ENCODE data around the gene SH3GLB1. TPM values are rescaled to one million over a fixed set of nuclear protein-coding genes. Genes with fewer than 3 reads are reported as not detected.
"Not testable (repeated sequence)": the region's sequence is repeated elsewhere in the genome, so short reads cannot be mapped to it uniquely, and the experiment has no call there.

The SH3GLB1 gene
- total and polyA plus RNA-seq, 2 of the 13 experiments (the other 11 are each of a cell fraction or from before 2014, with no cell fraction given) = 26.0 to 41.5 TPM

- TF ChIP-seq, protein P1, sequence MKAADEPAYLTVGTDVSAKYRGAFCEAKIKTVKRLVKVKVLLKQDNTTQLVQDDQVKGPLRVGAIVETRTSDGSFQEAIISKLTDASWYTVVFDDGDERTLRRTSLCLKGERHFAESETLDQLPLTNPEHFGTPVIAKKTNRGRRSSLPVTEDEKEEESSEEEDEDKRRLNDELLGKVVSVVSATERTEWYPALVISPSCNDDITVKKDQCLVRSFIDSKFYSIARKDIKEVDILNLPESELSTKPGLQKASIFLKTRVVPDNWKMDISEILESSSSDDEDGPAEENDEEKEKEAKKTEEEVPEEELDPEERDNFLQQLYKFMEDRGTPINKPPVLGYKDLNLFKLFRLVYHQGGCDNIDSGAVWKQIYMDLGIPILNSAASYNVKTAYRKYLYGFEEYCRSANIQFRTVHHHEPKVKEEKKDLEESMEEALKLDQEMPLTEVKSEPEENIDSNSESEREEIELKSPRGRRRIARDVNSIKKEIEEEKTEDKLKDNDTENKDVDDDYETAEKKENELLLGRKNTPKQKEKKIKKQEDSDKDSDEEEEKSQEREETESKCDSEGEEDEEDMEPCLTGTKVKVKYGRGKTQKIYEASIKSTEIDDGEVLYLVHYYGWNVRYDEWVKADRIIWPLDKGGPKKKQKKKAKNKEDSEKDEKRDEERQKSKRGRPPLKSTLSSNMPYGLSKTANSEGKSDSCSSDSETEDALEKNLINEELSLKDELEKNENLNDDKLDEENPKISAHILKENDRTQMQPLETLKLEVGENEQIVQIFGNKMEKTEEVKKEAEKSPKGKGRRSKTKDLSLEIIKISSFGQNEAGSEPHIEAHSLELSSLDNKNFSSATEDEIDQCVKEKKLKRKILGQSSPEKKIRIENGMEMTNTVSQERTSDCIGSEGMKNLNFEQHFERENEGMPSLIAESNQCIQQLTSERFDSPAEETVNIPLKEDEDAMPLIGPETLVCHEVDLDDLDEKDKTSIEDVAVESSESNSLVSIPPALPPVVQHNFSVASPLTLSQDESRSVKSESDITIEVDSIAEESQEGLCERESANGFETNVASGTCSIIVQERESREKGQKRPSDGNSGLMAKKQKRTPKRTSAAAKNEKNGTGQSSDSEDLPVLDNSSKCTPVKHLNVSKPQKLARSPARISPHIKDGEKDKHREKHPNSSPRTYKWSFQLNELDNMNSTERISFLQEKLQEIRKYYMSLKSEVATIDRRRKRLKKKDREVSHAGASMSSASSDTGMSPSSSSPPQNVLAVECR (CRISPR knock-in tag; IDR thresholded peaks at IDR 0.05; ENCODE audit: borderline replicate concordance) = no peak
- TF ChIP-seq FLYWCH1 (CRISPR knock-in tag; IDR thresholded peaks at IDR 0.05) (no peak), DPF2 (CRISPR knock-in tag; IDR thresholded peaks at IDR 0.05; ENCODE audit: borderline replicate concordance, low read depth) (no peak), ZNF776 (CRISPR knock-in tag; IDR thresholded peaks at IDR 0.05) (no peak), NAIF1 (CRISPR knock-in tag; IDR thresholded peaks at IDR 0.05; ENCODE audit: borderline replicate concordance) (no peak)
These were observed 5.2 kb upstream of the SH3GLB1 start (continued) for GRCh38 chr1:86699186-86699585.

DNA sequence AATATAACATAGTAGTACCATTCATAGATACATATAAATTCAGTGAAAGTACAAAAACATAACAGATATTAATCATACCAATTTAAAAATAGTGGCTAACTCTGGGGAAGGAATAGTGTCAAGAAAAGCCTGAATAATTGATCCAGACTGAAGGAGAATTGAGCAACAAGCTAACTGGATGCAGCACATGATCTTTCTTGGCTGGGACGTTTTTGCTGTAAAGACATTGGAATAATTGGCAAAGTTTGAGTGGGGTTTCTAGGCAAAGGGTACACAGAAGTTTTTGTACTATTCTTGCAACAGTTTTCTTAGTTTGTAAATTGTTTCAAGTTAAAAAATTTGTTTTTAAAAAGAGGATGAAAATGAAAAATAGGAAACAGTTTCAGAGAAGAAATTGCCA lies 2.6 kb upstream of the SH3GLB1 start:
- no peak overlapping the region for H3K4me3 ChIP-seq (replicated peaks in 1 of 3; ENCODE audit: insufficient read depth in 1 of 3, low read depth in 2 of 3, low read length in 3 of 3)
- H3K9me3 ChIP-seq (ENCODE audit: low read length) = no peaks in the 10 kb centered on the region
- no peak overlapping the region for H3K27ac ChIP-seq (ENCODE audit: extremely low read length, insufficient read depth, low read length)
- no peak overlapping the region for H2AFZ ChIP-seq (ENCODE audit: low read length)
- no peaks in the 10 kb centered on the region for H3K36me3 ChIP-seq (replicated peaks in 1 of 2; ENCODE audit: control insufficient read depth in 1 of 2, insufficient read depth in 2 of 2, low read length in 2 of 2)
- no TSS peak for BruUV-seq (replicated peaks)
- CTCF ChIA-PET (ENCODE audit: low intra/inter-chr PET ratio, low total read pairs) = no interaction called here
- FAIRE-seq = no peak
- WGBS (ENCODE audit: low lambda C conversion rate) = 72% methylated on average over 1 of the region's 1 CpG
- no peak overlapping the region for H3K9ac ChIP-seq (ENCODE audit: insufficient read depth, low read depth, low read length)
- H3K4me1 ChIP-seq (ENCODE audit: insufficient read depth, low read length) = peaks cover 10% of the 10 kb centered on the region
- no peaks in the 10 kb centered on the region; a peak in 1 of 5 replicates for H3K27me3 ChIP-seq (ENCODE audit: control insufficient read depth in 1 of 2, insufficient read depth in 2 of 2, low read length in 2 of 2)
- H4K20me1 ChIP-seq (ENCODE audit: insufficient read depth, low read length) = peaks cover 10% of the 10 kb centered on the region
- intact Hi-C loops (cut with micrococcal nuclease; ENCODE audit: unreplicated experiment) (loop anchor here (10.0 kb wide), 3 partner anchors 73 to 323 kb away; partner anchors contain the start of genes HS2ST1 and SELENOF), in situ Hi-C loops (cut with HindIII; ENCODE audit: extremely low pct_ligation_motif_present, low pct_unique_long_range_greater_than_20kb) (no loop called here)
- POLR2A ChIA-PET = no interaction called here
- no peak for ATAC-seq
- H3K79me2 ChIP-seq (ENCODE audit: insufficient read depth, low read length) = peaks cover 19% of the 10 kb centered on the region
- no peak overlapping the region for H3K4me2 ChIP-seq (ENCODE audit: low read depth, low read length)
- no peak for DNase-seq (ENCODE audit: low spot score)
- TF ChIP-seq, protein P2, sequence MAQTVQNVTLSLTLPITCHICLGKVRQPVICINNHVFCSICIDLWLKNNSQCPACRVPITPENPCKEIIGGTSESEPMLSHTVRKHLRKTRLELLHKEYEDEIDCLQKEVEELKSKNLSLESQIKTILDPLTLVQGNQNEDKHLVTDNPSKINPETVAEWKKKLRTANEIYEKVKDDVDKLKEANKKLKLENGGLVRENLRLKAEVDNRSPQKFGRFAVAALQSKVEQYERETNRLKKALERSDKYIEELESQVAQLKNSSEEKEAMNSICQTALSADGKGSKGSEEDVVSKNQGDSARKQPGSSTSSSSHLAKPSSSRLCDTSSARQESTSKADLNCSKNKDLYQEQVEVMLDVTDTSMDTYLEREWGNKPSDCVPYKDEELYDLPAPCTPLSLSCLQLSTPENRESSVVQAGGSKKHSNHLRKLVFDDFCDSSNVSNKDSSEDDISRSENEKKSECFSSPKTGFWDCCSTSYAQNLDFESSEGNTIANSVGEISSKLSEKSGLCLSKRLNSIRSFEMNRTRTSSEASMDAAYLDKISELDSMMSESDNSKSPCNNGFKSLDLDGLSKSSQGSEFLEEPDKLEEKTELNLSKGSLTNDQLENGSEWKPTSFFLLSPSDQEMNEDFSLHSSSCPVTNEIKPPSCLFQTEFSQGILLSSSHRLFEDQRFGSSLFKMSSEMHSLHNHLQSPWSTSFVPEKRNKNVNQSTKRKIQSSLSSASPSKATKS (CRISPR knock-in tag; IDR thresholded peaks at IDR 0.05) = no peak
- TF ChIP-seq PITX1 (CRISPR knock-in tag; IDR thresholded peaks at IDR 0.05) (no peak), ZSCAN12 (CRISPR knock-in tag; IDR thresholded peaks at IDR 0.05) (no peak), SUZ12 (IDR thresholded peaks at IDR 0.05; ENCODE audit: low read depth, low read length) (no peak)

DNA sequence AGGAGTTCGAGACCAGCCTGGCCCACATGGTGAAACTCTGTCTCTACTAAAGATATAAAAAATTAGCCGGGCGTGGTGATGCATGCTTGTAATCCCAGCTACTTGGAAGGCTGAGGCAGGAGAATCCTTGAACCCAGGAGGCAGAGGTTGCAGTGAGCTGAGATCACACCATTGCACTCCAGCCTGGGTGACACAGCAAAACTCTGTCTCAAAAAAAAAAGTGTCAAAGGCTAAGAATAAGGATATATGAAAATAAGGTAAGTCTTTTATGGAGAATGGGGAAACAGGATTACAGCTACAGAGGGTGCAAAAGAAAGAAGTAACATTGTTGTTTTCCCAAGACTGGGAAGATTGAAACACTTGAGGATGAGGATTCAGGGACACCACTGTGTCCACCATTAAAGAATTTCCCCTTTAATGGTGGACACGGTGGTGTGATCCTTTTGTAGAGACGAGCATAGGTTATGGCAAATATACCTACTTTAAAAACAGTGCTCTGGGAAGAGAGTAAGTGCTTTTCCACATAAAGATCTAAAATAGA lies 1.4 kb upstream of the SH3GLB1 start:
- H3K27me3 ChIP-seq (ENCODE audit: control insufficient read depth in 1 of 2, insufficient read depth in 2 of 2, low read length in 2 of 2); H3K27ac ChIP-seq (ENCODE audit: extremely low read length, insufficient read depth, low read length); BruUV-seq (replicated peaks); H3K9me3 ChIP-seq (ENCODE audit: low read length); ATAC-seq; DNase-seq (ENCODE audit: low spot score); FAIRE-seq; in situ Hi-C loops (cut with HindIII; ENCODE audit: extremely low pct_ligation_motif_present, low pct_unique_long_range_greater_than_20kb); H3K36me3 ChIP-seq (replicated peaks in 1 of 2; ENCODE audit: control insufficient read depth in 1 of 2, insufficient read depth in 2 of 2, low read length in 2 of 2); CTCF ChIA-PET (ENCODE audit: low intra/inter-chr PET ratio, low total read pairs): not testable (repeated sequence)
- WGBS (ENCODE audit: low lambda C conversion rate) = 83% methylated on average over 5 of the region's 5 CpGs
- Histone ChIP-seq H3K4me2 (ENCODE audit: low read depth, low read length) (peak overlapping the region; percentile 87), H3K4me1 (ENCODE audit: insufficient read depth, low read length) (peaks cover 23% of the 10 kb centered on the region), H3K9ac (ENCODE audit: insufficient read depth, low read depth, low read length) (peak overlapping the region; percentile 89; the same call in 1 of the 2 replicates), H3K79me2 (ENCODE audit: insufficient read depth, low read length) (peaks cover 32% of the 10 kb centered on the region), H3K4me3 (replicated peaks in 1 of 3; ENCODE audit: insufficient read depth in 1 of 3, low read depth in 2 of 3, low read length in 3 of 3) (peak overlapping the region in 2 of 3 experiments; percentile 84 to 95; a peak in 3 of 6 replicates), H2AFZ (ENCODE audit: low read length) (peak overlapping the region; percentile 89), H4K20me1 (ENCODE audit: insufficient read depth, low read length) (peaks cover 14% of the 10 kb centered on the region)
- POLR2A ChIA-PET = interaction anchor here (1.8 to 2.9 kb wide), 2 partner anchors 12 to 78 kb away, joined by 5 to 20 read pairs; no protein-coding TSS in a partner anchor
- intact Hi-C loops (cut with micrococcal nuclease; ENCODE audit: unreplicated experiment) = loop anchor here (10.0 kb wide), 3 partner anchors 72 to 322 kb away; partner anchors contain the start of genes HS2ST1 and SELENOF
